Aorta (tissue), 5 donors: ENCODE measurements around the gene MTF2. TPM values are rescaled to one million over a fixed set of nuclear protein-coding genes. Genes with fewer than 3 reads are reported as not detected.

Source experiments
- ATAC-seq: fragments of 200-7000 bp; cut with Tn5 transposase; one replicate; pipeline ENCODE4 v1.9.1; 2022; ENCODE audit warnings: moderate library complexity; ENCODE audit not compliant: low FRiP score
- DNase-seq, 2 donors: peaks; one replicate each; pipeline ENCODE4 v3.0.0-alpha.2; 2020
- H3K27ac ChIP-seq, 2 donors: one replicate each; pipeline ENCODE4 v1.5.1; 2013; ENCODE audit warnings: low read length in 2 of 2, mild to moderate bottlenecking in 2 of 2, moderate library complexity in 2 of 2, control low read depth in 1 of 2, inconsistent platforms in 1 of 2, low read depth in 1 of 2
- H3K27me3 ChIP-seq, 2 donors: one replicate each; pipeline ENCODE4 v1.6.1; 2013; ENCODE audit warnings: control low read depth in 1 of 2, low read length in 1 of 2, mild to moderate bottlenecking in 1 of 2, moderate library complexity in 1 of 2; ENCODE audit not compliant: insufficient read depth in 2 of 2, control insufficient read depth in 1 of 2
- H3K36me3 ChIP-seq, 2 donors: one replicate each; pipeline ENCODE4 v1.6.1; 2013; ENCODE audit warnings: control low read depth in 1 of 2, low read length in 1 of 2, mild to moderate bottlenecking in 1 of 2; ENCODE audit not compliant: insufficient read depth in 2 of 2, control insufficient read depth in 1 of 2
- H3K4me1 ChIP-seq, 2 donors: one replicate each; pipeline ENCODE4 v1.6.1; 2013; ENCODE audit warnings: low read length in 2 of 2, control low read depth in 1 of 2, mild to moderate bottlenecking in 1 of 2, moderate library complexity in 1 of 2; ENCODE audit not compliant: insufficient read depth in 2 of 2, control insufficient read depth in 1 of 2
- H3K4me3 ChIP-seq, 2 donors: one replicate each; pipeline ENCODE4 v1.5.1; 2013; ENCODE audit warnings: low read length in 2 of 2, control low read depth in 1 of 2, mild to moderate bottlenecking in 1 of 2
- H3K9me3 ChIP-seq: one replicate; pipeline ENCODE4 v1.6.1; 2013; ENCODE audit warnings: mild to moderate bottlenecking, low read length; ENCODE audit not compliant: control insufficient read depth
- WGBS, 2 donors: extraction: QIAGEN DNeasy Blood & Tissue Kit; methylation state at CpG; one replicate each; pipeline ENCODE4 v1.1.7; 2013; 5-methylcytosine and 5-hydroxymethylcytosine counted together
- intact Hi-C, 2 donors: fragments of 100-400 bp; cut with DNase I; formaldehyde crosslinking; loops; one replicate each; pipeline versions ENCODE4 v1.14.2 to v1.15.0; 2022
- polyA plus RNA-seq, 2 donors: library from polyadenylated mRNA; stranded (reverse); fragments of 200-250 nt; gene quantifications; one replicate each; pipeline ENCODE4 v1.2.3, GENCODE V29; 2013
- total RNA-seq, 2 donors: library from RNA; stranded (reverse); fragmentation: NEBNext Ultra II Directional; extraction: Animal tissue kit (Norgen Biotek cat#: 25700); gene quantifications; one replicate each; pipeline ENCODE4 v1.2.1, GENCODE V29; 2021
- donor health status: healthy with polysubstance abuse.
- donor health status: Bipolar disorder and iron deficiency.
- donor health status: DM: no; HTN: no; CAD: no.
- donor health status: DM: no; HTN: no; CAD: no.
- donor health status: DM: yes; HTN: yes; CAD: no.

Gene MTF2
- total and polyA plus RNA-seq, 4 donors: 6.6 to 32.7 (median 13.1) TPM

- DNase-seq (no peak), ATAC-seq (no peak)
- H3K4me1 ChIP-seq: no peaks in the 10 kb centered on the region
- no peak overlapping the region for H3K4me3 ChIP-seq
- intact Hi-C loops: no loop called here
- WGBS, 2 donors: 57 to 72% methylated on average over 2 of the region's 2 CpGs
- H3K36me3 ChIP-seq: no peaks in the 10 kb centered on the region
- H3K27ac ChIP-seq: no peak overlapping the region
- no peaks in the 10 kb centered on the region for H3K9me3 ChIP-seq
- no peaks in the 10 kb centered on the region for H3K27me3 ChIP-seq
Observed at GRCh38 chr1:93093332-93094006, 14.4 kb downstream of the MTF2 start.

GRCh38 chr1:93095804-93096585, 16.9 kb downstream of the MTF2 start:
- no peak overlapping the region for H3K4me3 ChIP-seq
- H3K27me3 ChIP-seq: no peaks in the 10 kb centered on the region
- H3K27ac ChIP-seq: no peak overlapping the region
- ATAC-seq (no peak), DNase-seq (no peak)
- 83 to 84% methylated on average over 6 of the region's 6 CpGs for WGBS, 2 donors
- intact Hi-C loops: no loop called here
- H3K9me3 ChIP-seq: no peaks in the 10 kb centered on the region
- H3K4me1 ChIP-seq: no peaks in the 10 kb centered on the region
- H3K36me3 ChIP-seq: no peaks in the 10 kb centered on the region

- no peak for ATAC-seq
- no peaks in the 10 kb centered on the region for H3K9me3 ChIP-seq
- H3K4me3 ChIP-seq: no peak overlapping the region
- WGBS, 2 donors: 94 to 97% methylated on average over 4 of the region's 4 CpGs
- H3K27me3 ChIP-seq: no peaks in the 10 kb centered on the region
- intact Hi-C loops: no loop called here
- DNase-seq: no peak
- H3K4me1 ChIP-seq: no peaks in the 10 kb centered on the region
- H3K36me3 ChIP-seq: no peaks in the 10 kb centered on the region
- H3K27ac ChIP-seq: no peak overlapping the region
Observed at GRCh38 chr1:93102142-93102541, 23.1 kb downstream of the MTF2 start.

GRCh38 chr1:93106226-93106625, 27.1 kb downstream of the MTF2 start:
- intact Hi-C loops: no loop called here
- WGBS, 2 donors: 10 to 19% methylated on average over 2 of the region's 2 CpGs
- Histone ChIP-seq H3K4me1 (peaks cover 0 to 1% of the 10 kb centered on the region in 2 donors), H3K4me3 (no peak overlapping the region), H3K27me3 (no peaks in the 10 kb centered on the region), H3K9me3 (no peaks in the 10 kb centered on the region), H3K36me3 (no peaks in the 10 kb centered on the region), H3K27ac (no peak overlapping the region)
- ATAC-seq (no peak), DNase-seq (no peak)

GRCh38 chr1:93107395-93107794, 28.3 kb downstream of the MTF2 start:
- no peak for ATAC-seq
- H3K4me3 ChIP-seq: no peak overlapping the region
- intact Hi-C loops: no loop called here

GRCh38 chr1:93108335-93108734, 29.3 kb downstream of the MTF2 start:
- DNase-seq (no peak), ATAC-seq (no peak)
- no peak overlapping the region for H3K4me3 ChIP-seq
- H3K4me1 ChIP-seq: peaks cover 0 to 1% of the 10 kb centered on the region in 2 donors
- H3K27ac ChIP-seq: no peak overlapping the region
- H3K9me3 ChIP-seq: no peaks in the 10 kb centered on the region
- H3K36me3 ChIP-seq: no peaks in the 10 kb centered on the region
- intact Hi-C loops: no loop called here
- 97 to 98% methylated on average over 2 of the region's 2 CpGs for WGBS, 2 donors
- H3K27me3 ChIP-seq: no peaks in the 10 kb centered on the region

More at GRCh38 chr1:93107395-93107794, 28.3 kb downstream of the MTF2 start:
- Histone ChIP-seq H3K27ac (no peak overlapping the region), H3K9me3 (no peaks in the 10 kb centered on the region), H3K27me3 (no peaks in the 10 kb centered on the region), H3K36me3 (no peaks in the 10 kb centered on the region), H3K4me1 (peaks cover 0 to 1% of the 10 kb centered on the region in 2 donors)
- DNase-seq: no peak
- 96 to 98% methylated on average over 4 of the region's 4 CpGs for WGBS, 2 donors

- ATAC-seq (no peak), DNase-seq (no peak)
- Histone ChIP-seq H3K27me3 (no peaks in the 10 kb centered on the region), H3K4me3 (no peak overlapping the region), H3K27ac (no peak overlapping the region), H3K4me1 (peaks cover 0 to 1% of the 10 kb centered on the region in 2 donors), H3K36me3 (no peaks in the 10 kb centered on the region), H3K9me3 (no peaks in the 10 kb centered on the region)
- intact Hi-C loops: no loop called here
- 97 to 100% methylated on average over 2 of the region's 2 CpGs for WGBS, 2 donors
Observed at GRCh38 chr1:93109578-93109977, 30.5 kb downstream of the MTF2 start.

GRCh38 chr1:93111065-93111464, 32.0 kb downstream of the MTF2 start:
- H3K27ac ChIP-seq: no peak overlapping the region
- ATAC-seq: no peak

GRCh38 chr1:93111561-93111960, 32.5 kb downstream of the MTF2 start:
- intact Hi-C loops: no loop called here
- ATAC-seq: no peak
- Histone ChIP-seq H3K36me3 (peaks cover 0 to under 1% of the 10 kb centered on the region in 2 donors), H3K27ac (no peak overlapping the region), H3K4me1 (peaks cover 0 to 1% of the 10 kb centered on the region in 2 donors), H3K4me3 (no peak overlapping the region), H3K9me3 (no peaks in the 10 kb centered on the region), H3K27me3 (no peaks in the 10 kb centered on the region)
- no peak for DNase-seq

More at GRCh38 chr1:93111065-93111464, 32.0 kb downstream of the MTF2 start:
- H3K9me3 ChIP-seq: no peaks in the 10 kb centered on the region
- H3K4me1 ChIP-seq: peaks cover 0 to 1% of the 10 kb centered on the region in 2 donors
- no peak overlapping the region for H3K4me3 ChIP-seq
- intact Hi-C loops: no loop called here
- no peaks in the 10 kb centered on the region for H3K27me3 ChIP-seq
- no peaks in the 10 kb centered on the region for H3K36me3 ChIP-seq
- 17 to 21% methylated on average over 1 of the region's 1 CpG for WGBS, 2 donors
- DNase-seq: no peak
